OCI-LY3 (cell line): ENCODE measurements around the gene NR2E1.

Experiments
- H2AFZ ChIP-seq: fragments of 200-600, 300-600 bp; shearing (Covaris generic); 2 replicates; pipeline ENCODE4 v1.6.0; 2014; ENCODE audit warnings: antibody characterized with exemption, low read depth, low read length
- H3K27ac ChIP-seq: fragments of 200-600, 300-600 bp; sonication (generic); 2 replicates; pipeline ENCODE4 v1.5.1; 2014; ENCODE audit warnings: mild to moderate bottlenecking, low read length, moderate library complexity, mixed read lengths
- H3K27me3 ChIP-seq: fragments of 200-600, 300-600 bp; sonication (generic); 2 replicates; pipeline ENCODE4 v1.6.1; 2014; ENCODE audit warnings: low read depth, low read length, mixed read lengths
- H3K36me3 ChIP-seq: fragments of 200-600, 300-600 bp; sonication (generic); replicated peaks from 2 replicates; pipeline ENCODE3; 2014; ENCODE audit warnings: low read depth, low read length, mixed read lengths
- H3K4me1 ChIP-seq: fragments of 300-600, 200-600 bp; sonication (generic); 2 replicates; pipeline ENCODE4 v1.6.1; 2014; ENCODE audit warnings: low read length, mixed read lengths
- H3K4me2 ChIP-seq: fragments of 200-600, 300-600 bp; sonication (generic); 2 replicates; pipeline ENCODE4 v1.6.1; 2014; ENCODE audit warnings: low read length, mixed read lengths
- H3K4me3 ChIP-seq: fragments of 300-600, 200-600 bp; sonication (generic); 2 replicates; pipeline ENCODE4 v1.5.1; 2014; ENCODE audit warnings: antibody characterized with exemption, mild to moderate bottlenecking, low read length, moderate library complexity
- H3K79me2 ChIP-seq: fragments of 300-600, 200-600 bp; shearing (Covaris generic); 2 replicates; pipeline ENCODE4 v1.6.1; 2014; ENCODE audit warnings: mild to moderate bottlenecking, low read length, mixed read lengths
- H3K9ac ChIP-seq: fragments of 300-600, 200-600 bp; shearing (Covaris generic); 2 replicates; pipeline ENCODE4 v1.6.0; 2014; ENCODE audit warnings: mild to moderate bottlenecking, low read length, moderate library complexity
- H3K9me3 ChIP-seq: fragments of 200-600, 300-600 bp; shearing (Covaris generic); 2 replicates; pipeline ENCODE4 v1.6.1; 2014; ENCODE audit warnings: low read length, mixed read lengths; ENCODE audit not compliant: insufficient read depth
- H4K20me1 ChIP-seq: fragments of 200-600, 300-600 bp; sonication (generic); 2 replicates; pipeline ENCODE4 v1.6.1; 2016; ENCODE audit warnings: low read length, mixed read lengths; ENCODE audit not compliant: insufficient read depth
- EZH2phosphoT487 ChIP-seq: fragments of 200-600 bp; shearing (Covaris generic); IDR thresholded peaks from 2 replicates; pipeline ENCODE4 v1.6.1; 2018; ENCODE audit warnings: antibody characterized with exemption, mixed run types, low read depth
- TF ChIP-seq, protein P1 (sequence below): fragments of 200-600, 300-600 bp; sonication (generic); IDR thresholded peaks from 2 replicates; pipeline ENCODE4 v1.5.1; 2014; ENCODE audit warnings: antibody characterized with exemption, low read length, low read depth

The NR2E1 gene

DNA sequence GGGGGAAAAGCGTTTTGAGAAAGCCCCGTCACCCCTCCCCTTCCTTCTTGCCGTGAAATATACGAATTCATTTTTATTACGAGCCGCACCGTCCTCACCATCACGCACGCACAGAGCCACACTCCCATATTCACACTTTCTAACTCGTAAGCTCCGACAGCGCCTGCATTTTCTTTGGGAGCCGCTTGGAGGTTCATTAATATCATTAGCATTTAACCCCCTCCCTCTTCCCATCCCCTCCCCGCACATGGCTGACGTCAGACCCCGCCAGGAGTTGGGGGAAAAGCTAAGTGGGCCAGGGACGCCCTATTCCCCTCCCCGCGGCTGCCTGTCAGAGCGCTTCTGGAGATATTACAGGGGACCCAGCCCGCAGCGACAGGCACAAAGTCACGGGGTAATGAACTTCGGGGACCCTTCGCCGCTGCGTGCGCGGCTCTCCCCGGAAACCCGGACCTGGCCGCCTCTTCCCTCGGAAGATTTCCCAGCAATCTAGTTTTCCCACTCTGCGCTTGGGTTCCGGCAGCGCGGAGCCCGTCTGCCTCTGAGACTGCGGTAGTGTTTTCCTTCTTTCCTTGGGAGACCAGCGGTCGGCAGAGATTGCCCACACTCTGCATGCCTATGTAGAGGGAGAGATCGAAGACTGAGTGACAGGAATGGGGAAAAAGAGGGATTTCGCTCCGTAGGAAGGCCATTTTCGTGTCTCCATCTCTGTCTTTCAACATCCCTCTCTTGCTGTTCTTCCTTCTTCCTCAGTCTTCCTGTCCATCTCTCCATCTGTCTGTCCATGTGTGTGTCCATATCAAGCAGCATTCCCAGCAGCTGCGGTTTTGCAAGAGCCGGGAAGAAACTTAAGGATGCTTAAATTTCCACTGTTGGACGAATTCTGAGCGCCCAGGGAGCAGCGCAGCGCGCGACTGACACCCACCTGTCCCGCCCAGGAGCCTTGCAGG, at the start of gene NR2E1:
NR2E1 (plus strand) TSS at position 309 of the 950 bp plus-strand sequence. CDS start 744 bp downstream, outside the sequence.
- no peak within 1 kb of the TSS for H3K9ac ChIP-seq

GRCh38 chr6:108116546-108117426, 49.0 kb upstream of the NR2E1 start:
- Histone ChIP-seq H3K9ac (no peak overlapping the region), H4K20me1 (no peaks in the 10 kb centered on the region), H3K9me3 (no peaks in the 10 kb centered on the region), H3K4me3 (no peak overlapping the region), H2AFZ (no peak overlapping the region), H3K27me3 (peaks cover 7% of the 10 kb centered on the region), H3K27ac (no peak overlapping the region), H3K36me3 (no peaks in the 10 kb centered on the region), H3K4me1 (peaks cover 12% of the 10 kb centered on the region), H3K4me2 (no peak overlapping the region), H3K79me2 (no peaks in the 10 kb centered on the region)
- no peak for TF ChIP-seq EZH2phosphoT487
- TF ChIP-seq, protein P1, sequence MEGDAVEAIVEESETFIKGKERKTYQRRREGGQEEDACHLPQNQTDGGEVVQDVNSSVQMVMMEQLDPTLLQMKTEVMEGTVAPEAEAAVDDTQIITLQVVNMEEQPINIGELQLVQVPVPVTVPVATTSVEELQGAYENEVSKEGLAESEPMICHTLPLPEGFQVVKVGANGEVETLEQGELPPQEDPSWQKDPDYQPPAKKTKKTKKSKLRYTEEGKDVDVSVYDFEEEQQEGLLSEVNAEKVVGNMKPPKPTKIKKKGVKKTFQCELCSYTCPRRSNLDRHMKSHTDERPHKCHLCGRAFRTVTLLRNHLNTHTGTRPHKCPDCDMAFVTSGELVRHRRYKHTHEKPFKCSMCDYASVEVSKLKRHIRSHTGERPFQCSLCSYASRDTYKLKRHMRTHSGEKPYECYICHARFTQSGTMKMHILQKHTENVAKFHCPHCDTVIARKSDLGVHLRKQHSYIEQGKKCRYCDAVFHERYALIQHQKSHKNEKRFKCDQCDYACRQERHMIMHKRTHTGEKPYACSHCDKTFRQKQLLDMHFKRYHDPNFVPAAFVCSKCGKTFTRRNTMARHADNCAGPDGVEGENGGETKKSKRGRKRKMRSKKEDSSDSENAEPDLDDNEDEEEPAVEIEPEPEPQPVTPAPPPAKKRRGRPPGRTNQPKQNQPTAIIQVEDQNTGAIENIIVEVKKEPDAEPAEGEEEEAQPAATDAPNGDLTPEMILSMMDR, result no peak

More for the DNA sequence above, at the start of gene NR2E1:
- no peaks in the 10 kb centered on the region for H3K4me1 ChIP-seq
- H3K36me3 ChIP-seq, result no peaks in the 10 kb centered on the region
- H3K27me3 ChIP-seq, result peaks cover 10% of the 10 kb centered on the region
- no peak within 1 kb of the TSS for H2AFZ ChIP-seq
- no peaks in the 10 kb centered on the region for H4K20me1 ChIP-seq
- H3K27ac ChIP-seq, result no peak within 1 kb of the TSS
- no peaks in the 10 kb centered on the region for H3K79me2 ChIP-seq
- no peaks in the 10 kb centered on the region for H3K9me3 ChIP-seq
- H3K4me2 ChIP-seq, result no peak within 1 kb of the TSS
- H3K4me3 ChIP-seq, result no peak within 1 kb of the TSS
- no peak for TF ChIP-seq EZH2phosphoT487
- TF ChIP-seq, protein P1, result no peak

DNA sequence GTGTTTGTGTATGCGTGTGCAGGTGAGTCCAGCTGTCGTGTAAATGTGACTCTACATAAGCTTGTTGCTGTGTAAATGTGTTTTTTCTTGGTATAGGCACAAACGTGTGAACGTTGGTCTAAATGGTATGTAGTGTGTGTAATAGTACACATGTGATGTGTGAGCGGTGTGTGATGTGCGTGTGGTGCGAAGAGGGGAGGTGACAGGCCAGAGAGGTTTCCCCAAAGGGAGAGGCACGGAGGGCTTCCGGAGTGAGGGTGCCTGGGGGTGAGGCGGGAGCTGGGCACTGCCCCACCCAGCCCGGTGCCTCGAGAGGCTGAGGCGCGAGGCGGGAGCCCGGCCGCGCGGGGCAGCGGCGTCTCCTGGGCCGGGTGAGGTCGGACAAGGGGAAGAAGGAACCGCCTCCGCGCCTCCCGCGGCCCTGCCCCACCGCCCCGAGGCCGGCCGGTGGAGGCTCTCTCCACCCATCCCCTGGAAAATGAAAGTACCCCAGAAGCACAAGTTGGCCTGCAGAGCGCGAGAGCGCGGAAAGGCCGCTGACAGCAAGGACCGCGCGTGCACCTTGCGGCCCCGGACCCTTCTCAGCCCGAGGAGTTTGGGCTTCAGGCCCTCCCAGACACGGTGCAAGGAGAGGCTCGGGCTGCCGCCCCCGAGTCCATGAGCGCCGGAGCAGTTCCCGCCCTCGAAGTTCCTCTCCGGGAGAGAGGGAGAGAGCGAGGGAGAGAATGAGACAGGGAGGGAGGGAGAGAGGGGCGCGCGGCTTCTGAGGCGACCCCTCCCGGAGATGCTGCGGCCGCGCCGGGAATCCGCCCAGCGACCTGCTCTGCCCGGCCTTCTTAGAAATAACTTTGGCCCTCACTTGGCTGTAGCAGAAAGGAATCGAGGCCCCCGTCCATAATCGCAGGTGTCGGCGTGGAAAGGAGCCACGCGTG, 48.1 kb upstream of the NR2E1 start:
- H3K36me3 ChIP-seq, result no peaks in the 10 kb centered on the region
- H3K27me3 ChIP-seq, result peaks cover 7% of the 10 kb centered on the region
- TF ChIP-seq, protein P1, result no peak
- no peak for TF ChIP-seq EZH2phosphoT487
- no peak overlapping the region for H3K4me2 ChIP-seq
- H3K4me1 ChIP-seq, result peaks cover 12% of the 10 kb centered on the region
- H4K20me1 ChIP-seq, result no peaks in the 10 kb centered on the region
- H3K4me3 ChIP-seq, result no peak overlapping the region
- H3K9me3 ChIP-seq, result no peaks in the 10 kb centered on the region
- H3K27ac ChIP-seq, result no peak overlapping the region
- no peak overlapping the region for H3K9ac ChIP-seq
- no peak overlapping the region for H2AFZ ChIP-seq
- no peaks in the 10 kb centered on the region for H3K79me2 ChIP-seq
